ENCODE measurements around the gene MAP2K5. TPM values are rescaled to one million over a fixed set of nuclear protein-coding genes. Genes with fewer than 3 reads are reported as not detected.

Gene MAP2K5
- total RNA-seq, 2 experiments from 2014 or later = 22.2 to 27.9 TPM

DNA sequence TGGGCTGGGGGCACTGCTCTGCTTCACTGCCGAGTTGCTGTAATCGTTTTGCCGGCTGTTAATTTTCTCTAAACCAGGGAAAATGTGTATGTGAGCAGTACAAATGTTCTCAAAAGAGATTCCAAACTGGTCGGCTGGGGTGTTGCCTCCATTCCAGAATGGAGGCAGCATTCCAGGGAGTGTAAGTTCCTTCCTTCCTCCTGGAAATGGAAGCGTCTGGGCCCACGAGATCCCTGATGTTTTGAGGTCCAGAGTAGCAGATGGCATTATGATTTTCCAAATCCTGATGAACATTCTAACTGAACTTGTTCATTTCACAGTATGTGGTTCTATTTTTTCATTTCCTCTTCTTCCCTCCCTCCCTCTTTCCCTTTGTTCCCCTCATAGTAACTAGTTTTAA, 218.4 kb downstream of the MAP2K5 start:
- Histone ChIP-seq H3K9me3 (ENCODE audit: control insufficient read depth in 1 of 2, insufficient read depth in 1 of 2, low read length in 2 of 2) (no peaks in the 10 kb centered on the region), H3K4me3 (ENCODE audit: low read length) (no peak overlapping the region), H3K27me3 (ENCODE audit: control insufficient read depth in 1 of 2, insufficient read depth in 2 of 2, low read length in 2 of 2) (no peaks in the 10 kb centered on the region), H3K4me1 (ENCODE audit: insufficient read depth, low read length) (peaks cover 33% of the 10 kb centered on the region), H3K36me3 (ENCODE audit: insufficient read depth, low read length) (peaks cover 4% of the 10 kb centered on the region), H3K27ac (ENCODE audit: low read depth in 1 of 2, low read length in 2 of 2) (no peak overlapping the region)
- Mint-ChIP-seq H3K36me3 (ENCODE audit: low read depth) (no peaks in the 10 kb centered on the region), H3K27ac (peak overlapping the region; percentile 77), H3K4me3 (peak overlapping the region; percentile 48), H3K4me1 (ENCODE audit: low read depth) (peaks cover 74% of the 10 kb centered on the region), H3K27me3 (no peaks in the 10 kb centered on the region), H3K9me3 (no peaks in the 10 kb centered on the region)
- ATAC-seq (ENCODE audit: poor library complexity) (no peak), DNase-seq (no peak)
- ChIA-PET CTCF (no interaction called here), POLR2A (interaction anchor here (1.0 to 2.1 kb wide), 2 partner anchors 10 to 13 kb away, joined by 4 to 5 read pairs; no protein-coding TSS in a partner anchor)
- TF ChIP-seq, protein P1, sequence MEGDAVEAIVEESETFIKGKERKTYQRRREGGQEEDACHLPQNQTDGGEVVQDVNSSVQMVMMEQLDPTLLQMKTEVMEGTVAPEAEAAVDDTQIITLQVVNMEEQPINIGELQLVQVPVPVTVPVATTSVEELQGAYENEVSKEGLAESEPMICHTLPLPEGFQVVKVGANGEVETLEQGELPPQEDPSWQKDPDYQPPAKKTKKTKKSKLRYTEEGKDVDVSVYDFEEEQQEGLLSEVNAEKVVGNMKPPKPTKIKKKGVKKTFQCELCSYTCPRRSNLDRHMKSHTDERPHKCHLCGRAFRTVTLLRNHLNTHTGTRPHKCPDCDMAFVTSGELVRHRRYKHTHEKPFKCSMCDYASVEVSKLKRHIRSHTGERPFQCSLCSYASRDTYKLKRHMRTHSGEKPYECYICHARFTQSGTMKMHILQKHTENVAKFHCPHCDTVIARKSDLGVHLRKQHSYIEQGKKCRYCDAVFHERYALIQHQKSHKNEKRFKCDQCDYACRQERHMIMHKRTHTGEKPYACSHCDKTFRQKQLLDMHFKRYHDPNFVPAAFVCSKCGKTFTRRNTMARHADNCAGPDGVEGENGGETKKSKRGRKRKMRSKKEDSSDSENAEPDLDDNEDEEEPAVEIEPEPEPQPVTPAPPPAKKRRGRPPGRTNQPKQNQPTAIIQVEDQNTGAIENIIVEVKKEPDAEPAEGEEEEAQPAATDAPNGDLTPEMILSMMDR (IDR thresholded peaks at IDR 0.05) = no peak
- intact Hi-C loops (cut with DNase I, micrococcal nuclease) = no loop called here

GRCh38 chr15:67761343-67761742, 218.8 kb downstream of the MAP2K5 start:
- Histone ChIP-seq H3K36me3 (ENCODE audit: insufficient read depth, low read length) (peaks cover 7% of the 10 kb centered on the region), H3K27ac (ENCODE audit: low read depth in 1 of 2, low read length in 2 of 2) (no peak overlapping the region), H3K27me3 (ENCODE audit: control insufficient read depth in 1 of 2, insufficient read depth in 2 of 2, low read length in 2 of 2) (no peaks in the 10 kb centered on the region), H3K4me3 (ENCODE audit: low read length) (no peak overlapping the region), H3K9me3 (ENCODE audit: control insufficient read depth in 1 of 2, insufficient read depth in 1 of 2, low read length in 2 of 2) (no peaks in the 10 kb centered on the region), H3K4me1 (ENCODE audit: insufficient read depth, low read length) (peaks cover 32% of the 10 kb centered on the region)
- peak overlapping the region; percentile 48 for H3K4me3 Mint-ChIP-seq
- no peaks in the 10 kb centered on the region for H3K27me3 Mint-ChIP-seq
- POLR2A ChIA-PET = interaction anchor here (1.0 to 2.1 kb wide), 2 partner anchors 10 to 14 kb away, joined by 4 to 5 read pairs; no protein-coding TSS in a partner anchor
- peak overlapping the region; percentile 77 for H3K27ac Mint-ChIP-seq
- H3K4me1 Mint-ChIP-seq (ENCODE audit: low read depth) = peaks cover 74% of the 10 kb centered on the region
- intact Hi-C loops (cut with DNase I, micrococcal nuclease) = no loop called here
- TF ChIP-seq, protein P1 (IDR thresholded peaks at IDR 0.05) = no peak
- no peaks in the 10 kb centered on the region for H3K36me3 Mint-ChIP-seq (ENCODE audit: low read depth)
- ATAC-seq (ENCODE audit: poor library complexity) = no peak
- DNase-seq = no peak
- no peaks in the 10 kb centered on the region for H3K9me3 Mint-ChIP-seq
- CTCF ChIA-PET = interaction anchor here (1.4 kb wide), 1 partner anchor 304 kb away, joined by 3 read pairs; no protein-coding TSS in a partner anchor

- Mint-ChIP-seq H3K4me1 (ENCODE audit: low read depth) (peaks cover 72% of the 10 kb centered on the region), H3K9me3 (no peaks in the 10 kb centered on the region), H3K36me3 (ENCODE audit: low read depth) (peaks cover 2% of the 10 kb centered on the region), H3K4me3 (peak overlapping the region; percentile 44), H3K27ac (peak overlapping the region; percentile 77), H3K27me3 (no peaks in the 10 kb centered on the region)
- H3K27me3 ChIP-seq (ENCODE audit: control insufficient read depth in 1 of 2, insufficient read depth in 2 of 2, low read length in 2 of 2) = no peaks in the 10 kb centered on the region
- peaks cover 27% of the 10 kb centered on the region for H3K4me1 ChIP-seq (ENCODE audit: insufficient read depth, low read length)
- ChIA-PET CTCF (interaction anchor here (0.6 to 1.4 kb wide), 2 partner anchors 306 to 1689 kb away, joined by 3 to 4 read pairs; no protein-coding TSS in a partner anchor), POLR2A (interaction anchor here (0.6 to 2.1 kb wide), 3 partner anchors 12 to 515 kb away, joined by 3 to 5 read pairs (median 3); partner anchors contain the start of gene FEM1B)
- DNase-seq (peak in 13 of 14 experiments; percentile 4 to 59 (median 16)), ATAC-seq (ENCODE audit: poor library complexity) (peak; percentile 78)
- TF ChIP-seq, protein P1 (IDR thresholded peaks at IDR 0.05) = no peak
- intact Hi-C loops (cut with DNase I, micrococcal nuclease) = no loop called here
- H3K4me3 ChIP-seq (ENCODE audit: low read length) = no peak overlapping the region
- H3K9me3 ChIP-seq (ENCODE audit: control insufficient read depth in 1 of 2, insufficient read depth in 1 of 2, low read length in 2 of 2) = no peaks in the 10 kb centered on the region
- peaks cover 7% of the 10 kb centered on the region for H3K36me3 ChIP-seq (ENCODE audit: insufficient read depth, low read length)
- H3K27ac ChIP-seq (ENCODE audit: low read depth in 1 of 2, low read length in 2 of 2) = no peak overlapping the region
These were observed 220.3 kb downstream of the MAP2K5 start for GRCh38 chr15:67762610-67763368.

Measured in CD4-positive, alpha-beta T cell (primary cell).